Measurements from ENCODE around the gene ASB3.
"Not testable (repeated sequence)": the region's sequence is repeated elsewhere in the genome, so short reads cannot be mapped to it uniquely, and the experiment has no call there.

The ASB3 gene

DNA sequence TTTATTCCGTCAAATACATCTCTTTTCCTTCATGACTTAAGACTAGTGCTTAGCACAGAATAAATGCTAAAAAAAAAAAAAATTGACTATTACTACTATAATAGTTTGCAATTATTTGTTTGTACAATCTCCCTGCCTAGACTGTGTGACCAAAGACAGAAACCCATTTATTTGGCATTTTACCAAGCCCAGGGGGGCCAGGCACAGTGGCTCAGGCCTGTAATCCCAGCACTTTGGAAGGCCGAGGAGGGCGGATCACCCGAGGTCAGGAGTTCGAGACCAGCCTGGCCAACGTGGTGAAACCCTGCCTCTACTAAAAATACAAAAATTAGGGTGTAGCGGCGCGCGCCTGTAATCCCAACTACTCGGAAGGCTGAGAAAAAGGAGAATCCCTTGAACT lies 1.4 kb downstream of the ASB3 start:
- DNase-seq (ENCODE audit: low spot score), result no peak

DNA sequence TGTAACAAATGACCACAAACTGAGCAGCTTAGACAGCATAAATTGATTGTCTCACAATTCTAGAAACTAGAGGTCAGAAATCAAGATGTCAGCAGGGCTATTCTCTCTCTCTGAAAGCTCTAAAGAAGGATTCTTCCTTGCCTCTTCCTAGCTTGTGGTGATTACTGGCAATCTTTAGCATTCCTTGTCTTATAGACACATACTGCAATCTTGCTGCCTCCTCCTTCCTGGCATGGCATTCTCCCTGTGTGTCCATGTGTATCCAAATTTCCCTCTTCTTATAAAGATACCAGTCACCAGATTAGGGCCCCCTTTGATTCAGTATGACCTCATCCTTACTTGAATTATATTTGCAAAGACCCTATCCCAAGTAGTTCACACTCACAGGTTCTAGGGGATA lies 2.3 kb downstream of the ASB3 start:
- DNase-seq (ENCODE audit: low spot score), result no peak

DNA sequence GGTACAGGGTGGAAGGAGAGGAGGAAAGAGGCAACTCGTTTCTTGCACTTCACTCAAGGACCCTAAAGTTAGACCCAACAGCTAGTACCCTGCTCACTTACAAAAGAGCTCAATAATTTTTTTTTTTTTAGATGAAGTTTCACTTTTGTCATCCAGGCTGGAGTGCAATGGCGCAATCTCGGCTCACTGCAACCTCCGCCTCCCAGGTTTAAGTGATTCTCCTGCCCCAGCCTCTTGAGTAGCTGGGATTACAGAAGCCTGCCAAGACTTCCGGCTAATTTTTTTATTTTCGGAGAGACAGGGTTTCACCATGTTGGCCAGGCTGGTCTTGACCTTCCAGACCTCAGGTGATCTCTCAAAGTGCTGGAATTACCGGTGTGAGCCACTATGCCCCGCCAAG lies 4.1 kb downstream of the ASB3 start:
- DNase-seq (ENCODE audit: low spot score), result no peak

DNA sequence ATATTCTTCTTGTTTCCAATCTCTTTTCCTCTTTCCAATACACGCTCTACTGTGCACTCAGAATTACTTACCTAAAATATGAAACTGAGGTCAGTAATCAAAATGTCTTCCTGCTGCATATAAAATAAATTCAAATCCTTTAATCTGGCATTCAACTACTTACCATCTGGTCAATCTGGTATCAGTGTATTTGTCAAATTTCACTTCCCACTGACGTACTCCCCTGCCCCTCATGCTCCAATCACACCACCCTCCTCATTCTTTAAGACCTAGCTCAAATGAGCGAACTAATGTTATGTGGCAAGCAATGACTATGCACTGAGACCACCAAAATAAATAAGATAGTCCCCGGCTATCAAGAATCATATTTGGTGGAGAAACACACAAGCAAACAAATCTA lies 6.7 kb downstream of the ASB3 start:
- DNase-seq (ENCODE audit: low spot score), result no peak

DNA sequence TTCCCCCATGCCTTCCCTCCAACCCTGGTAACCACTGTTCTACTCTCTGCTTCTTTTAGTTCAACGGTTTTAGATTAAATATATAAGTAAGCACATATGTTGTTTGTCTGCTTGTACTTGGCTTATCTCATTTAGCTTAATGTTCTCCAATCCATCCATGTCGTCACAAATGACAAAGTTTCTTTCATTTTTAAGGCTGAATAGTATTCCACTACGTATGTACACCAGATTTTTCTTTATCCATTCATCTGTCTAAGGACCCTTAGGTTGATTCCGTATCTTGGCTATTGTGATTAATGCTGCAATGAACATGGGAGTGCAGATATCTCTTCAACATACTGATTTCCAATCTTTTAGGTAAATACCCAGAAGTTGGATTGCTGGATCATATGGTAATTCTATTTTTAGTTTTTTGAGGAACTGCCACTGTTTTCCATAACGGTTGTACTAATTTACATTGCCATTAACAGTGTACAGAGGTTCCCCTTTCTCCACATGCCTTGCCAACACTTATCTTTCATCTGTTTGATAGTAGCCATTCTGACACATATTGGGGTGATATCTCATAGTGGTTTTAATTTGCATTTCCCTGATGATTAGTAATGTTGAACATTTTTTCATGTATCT lies 8.1 kb downstream of the ASB3 start:
- no peak for DNase-seq (ENCODE audit: low spot score)

DNA sequence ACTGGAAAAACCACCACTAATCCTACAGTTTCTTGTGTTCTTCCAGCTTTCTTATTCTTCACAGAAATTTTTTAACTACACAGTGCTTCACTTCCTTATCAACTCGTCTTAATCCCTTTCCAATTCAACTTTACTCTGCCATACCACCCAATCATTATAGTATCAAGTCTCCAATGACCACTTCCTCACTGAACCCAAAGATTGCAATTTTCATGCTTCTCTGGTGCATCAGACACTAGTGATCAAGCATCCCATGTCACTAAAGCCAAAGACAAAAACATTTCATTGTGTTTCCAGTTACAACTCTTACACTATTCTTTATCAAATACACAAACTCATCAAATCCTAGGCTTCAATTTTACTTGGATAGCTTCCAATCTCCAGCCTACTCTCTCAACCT lies 9.6 kb downstream of the ASB3 start:
- no peak for DNase-seq (ENCODE audit: low spot score)

DNA sequence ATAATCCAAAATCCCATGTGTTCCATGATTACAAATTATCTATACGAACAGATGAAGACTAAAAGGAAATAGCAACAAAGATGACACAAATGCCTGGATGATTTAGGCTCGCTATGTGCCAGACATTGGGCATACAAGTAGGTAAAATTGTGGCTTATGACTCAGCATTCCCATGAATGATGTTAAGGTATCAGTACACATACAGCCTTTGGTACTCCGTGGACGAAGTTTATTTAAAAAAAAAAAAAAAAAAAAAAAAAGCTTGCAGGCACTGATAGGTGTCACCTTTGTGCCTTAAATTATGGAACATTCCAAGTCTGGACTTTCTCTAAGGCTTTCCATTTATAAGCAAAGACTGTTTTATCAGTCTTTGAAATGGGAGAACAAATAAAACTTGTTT lies 16.5 kb downstream of the ASB3 start:
- no peak for DNase-seq (ENCODE audit: low spot score)

DNA sequence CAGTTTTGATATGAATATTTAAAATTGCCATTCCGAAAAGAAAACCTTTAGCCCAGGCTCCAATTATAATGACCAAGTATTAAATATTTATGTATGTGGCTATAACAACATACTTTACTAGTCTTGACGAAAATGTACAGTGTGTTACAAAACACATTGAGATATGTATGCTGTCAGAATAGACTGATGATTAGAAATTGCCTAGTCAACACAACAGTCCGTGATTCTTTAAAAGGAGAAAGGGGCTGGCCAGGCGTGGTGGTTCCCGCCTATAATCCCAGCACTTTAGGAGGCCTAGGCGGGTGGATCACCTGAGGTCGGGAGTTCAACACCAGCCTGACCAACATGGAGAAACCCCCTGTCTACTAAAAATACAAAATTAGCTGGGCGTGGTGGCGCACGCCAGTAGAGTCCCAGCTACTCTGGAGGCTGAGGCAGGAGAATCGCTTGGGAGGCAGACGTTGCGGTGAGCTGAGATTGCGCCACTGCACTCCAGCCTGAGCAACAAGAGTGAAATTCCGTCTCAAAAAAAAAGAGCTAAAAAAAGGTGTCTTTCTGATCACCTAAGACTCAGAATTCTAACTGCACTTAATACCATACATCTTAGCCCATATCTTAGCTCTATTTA lies 17.3 kb downstream of the ASB3 start:
- no peak for DNase-seq (ENCODE audit: low spot score)

DNA sequence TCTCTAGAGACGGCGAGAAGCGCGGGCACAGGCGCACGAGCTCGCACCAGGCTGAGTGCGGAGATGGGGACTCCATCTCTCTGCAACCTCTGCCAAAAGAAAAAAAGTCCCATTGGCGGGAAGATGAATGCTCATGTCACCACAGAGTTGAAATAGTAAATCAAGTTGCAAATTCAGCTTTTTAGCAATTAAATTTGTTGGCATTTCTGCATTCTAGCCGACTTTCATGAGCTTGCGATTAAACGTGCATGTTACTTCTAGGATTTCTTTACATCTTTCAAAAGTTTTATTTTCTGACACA lies 18.6 kb downstream of the ASB3 start:
- no peak for DNase-seq (ENCODE audit: low spot score)

DNA sequence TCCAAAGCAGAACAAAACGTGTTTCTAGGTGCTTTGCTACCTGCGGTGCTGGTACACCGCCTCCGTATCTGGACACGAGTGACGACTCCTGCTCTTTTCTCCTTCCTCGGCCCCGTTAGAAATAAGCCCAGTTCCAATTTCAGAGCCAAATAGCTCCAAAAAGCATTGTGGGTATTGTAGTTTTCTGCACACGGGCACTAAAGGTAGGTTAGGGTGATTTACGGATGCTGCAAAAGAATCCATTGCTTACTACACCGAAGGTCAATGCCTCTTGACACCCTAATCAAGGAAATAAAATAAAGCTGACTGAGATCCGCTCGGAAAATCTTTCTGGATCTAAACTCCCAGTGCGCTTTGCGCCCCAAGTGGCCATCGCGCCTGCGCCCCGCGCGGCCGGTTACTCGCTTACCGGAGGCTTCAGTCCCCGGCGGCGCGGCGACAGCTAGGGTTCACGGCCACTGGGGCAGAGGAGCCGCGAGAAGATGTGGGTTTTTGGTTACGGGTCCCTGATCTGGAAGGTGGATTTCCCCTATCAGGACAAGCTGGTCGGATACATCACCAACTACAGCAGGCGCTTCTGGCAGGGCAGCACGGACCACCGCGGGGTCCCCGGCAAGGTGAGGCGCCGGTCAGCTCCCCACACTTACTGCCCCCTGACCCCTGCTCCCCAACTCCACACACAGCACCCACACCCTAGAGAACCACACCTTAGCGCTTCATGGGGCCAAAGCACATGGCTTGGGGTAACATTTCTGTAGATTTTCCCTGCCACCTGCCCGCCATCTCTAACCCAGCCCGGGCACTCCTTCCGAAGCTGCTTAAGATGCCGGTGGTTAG lies 19.1 kb downstream of the ASB3 start, which contains the start of gene CHAC2:
Gene CHAC2 (plus strand): TSS at position 400 of the 837 bp plus-strand sequence. CDS start 83 bp downstream, at position 483.
- peak; percentile 79 for DNase-seq (ENCODE audit: low spot score)

DNA sequence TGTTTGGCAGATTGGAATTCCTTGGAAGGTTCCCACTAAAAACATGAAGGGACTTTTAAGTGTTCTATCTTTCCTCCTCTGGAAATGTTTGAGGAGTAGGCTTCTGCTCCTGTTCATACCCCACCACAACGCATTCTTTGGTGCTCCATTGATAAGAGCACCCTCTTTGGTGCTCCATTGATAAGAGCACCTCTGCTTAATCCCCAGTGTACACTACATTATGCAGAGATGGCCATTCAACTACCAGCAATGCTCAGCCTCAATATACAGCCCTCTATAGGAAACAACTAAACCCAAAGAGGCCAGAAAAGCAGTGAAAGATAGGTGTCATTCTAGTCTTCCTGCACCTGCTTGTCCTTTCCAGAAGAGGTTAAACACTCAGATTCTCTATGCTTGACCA lies 21.0 kb downstream of the ASB3 start:
- no peak for DNase-seq (ENCODE audit: low spot score)

DNA sequence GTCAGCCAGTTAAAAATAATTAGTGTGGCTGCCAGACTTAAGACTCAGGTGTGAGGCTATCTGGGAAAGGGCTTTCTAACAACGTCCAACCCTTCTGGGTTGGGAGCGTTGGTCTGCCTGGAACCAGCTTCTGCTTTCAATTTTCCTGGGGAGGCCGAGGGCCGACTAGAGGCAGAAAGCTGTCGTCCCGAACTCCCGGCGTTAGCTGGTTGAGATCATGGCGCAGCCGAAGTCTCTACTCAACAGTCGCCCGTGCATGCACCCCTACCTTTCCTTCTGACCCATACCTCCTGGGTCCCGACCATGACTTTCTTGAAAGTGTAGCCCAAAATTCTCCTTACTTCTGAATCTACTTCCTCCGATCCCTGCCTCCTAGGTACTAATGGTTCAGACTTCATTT lies 29.5 kb downstream of the ASB3 start:
- DNase-seq (ENCODE audit: low spot score), result not testable (repeated sequence)

DNA sequence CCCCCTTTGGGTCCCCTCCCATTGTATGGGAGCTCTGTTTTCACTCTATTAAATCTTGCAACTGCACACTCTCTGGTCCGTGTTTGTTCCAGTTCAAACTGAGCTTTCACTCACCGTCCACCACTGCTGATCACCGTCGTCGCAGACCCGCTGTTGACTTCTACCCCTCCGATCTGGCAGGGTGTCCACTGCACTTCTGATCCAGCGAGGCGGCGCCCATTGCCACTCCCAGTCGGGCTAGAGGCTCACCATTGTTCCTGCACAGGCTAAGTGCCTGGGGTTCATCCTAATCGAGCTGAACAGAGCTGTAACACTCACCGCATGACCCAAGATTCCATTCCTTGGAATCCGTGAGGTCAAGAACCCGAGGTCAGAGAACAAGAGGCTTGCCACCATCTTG lies 30.1 kb downstream of the ASB3 start:
- no peak for DNase-seq (ENCODE audit: low spot score)

DNA sequence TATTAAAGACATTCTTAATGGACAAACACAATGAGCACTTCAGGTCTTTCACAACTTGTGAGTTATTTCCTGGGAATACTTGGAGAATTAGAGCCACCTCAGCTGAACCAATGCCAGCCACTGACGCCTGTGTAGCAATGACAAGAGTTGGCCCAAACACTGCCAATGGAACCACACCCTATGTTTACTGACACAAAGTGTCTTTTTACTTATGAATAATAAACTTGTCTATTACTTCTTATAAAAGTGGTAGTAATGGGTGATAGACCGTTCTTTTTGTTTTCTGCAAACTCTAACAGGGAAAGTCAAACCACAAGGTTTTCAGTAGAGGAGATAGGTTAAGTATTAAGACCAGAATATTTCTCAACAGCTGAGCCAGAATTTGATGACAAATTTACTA lies 31.6 kb downstream of the ASB3 start:
- DNase-seq (ENCODE audit: low spot score), result no peak

DNA sequence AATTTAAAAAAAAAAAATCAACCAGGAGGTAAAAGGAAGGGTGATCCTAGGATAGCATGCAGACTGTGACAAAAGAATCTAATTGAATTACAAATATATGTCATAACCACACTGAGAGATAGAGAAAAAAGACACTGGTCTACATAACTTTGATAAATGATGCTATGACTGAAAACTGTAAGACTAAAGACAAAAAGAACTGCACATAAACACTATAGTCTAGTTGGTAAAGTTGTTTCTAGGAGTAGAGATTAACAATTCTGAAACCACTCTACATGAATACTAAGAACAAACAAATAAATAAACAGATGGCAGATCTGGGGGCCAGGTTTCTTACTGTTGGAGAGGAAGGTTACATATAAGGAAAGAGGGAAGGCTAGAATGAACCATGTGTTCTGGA lies 33.7 kb downstream of the ASB3 start:
- no peak for DNase-seq (ENCODE audit: low spot score)

DNA sequence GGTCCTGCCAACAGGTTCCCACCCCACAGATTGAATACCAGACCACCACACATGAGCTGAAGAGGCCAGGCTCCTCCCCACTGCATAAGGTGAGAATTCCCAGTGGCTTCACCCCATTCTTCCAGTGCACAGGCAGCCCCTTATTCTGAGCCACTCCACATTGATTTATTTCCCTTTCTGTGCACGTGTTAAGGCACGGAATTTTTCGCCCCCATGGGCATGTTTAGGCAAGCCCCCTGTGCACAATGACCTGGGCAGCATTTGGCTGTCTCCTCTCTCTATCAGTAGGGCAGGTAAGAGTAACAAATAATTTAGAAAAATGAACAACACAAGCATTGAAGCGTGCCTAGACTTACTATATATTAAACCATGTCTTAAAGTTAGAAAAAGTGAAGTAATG lies 34.4 kb downstream of the ASB3 start:
- no peak for DNase-seq (ENCODE audit: low spot score)

DNA sequence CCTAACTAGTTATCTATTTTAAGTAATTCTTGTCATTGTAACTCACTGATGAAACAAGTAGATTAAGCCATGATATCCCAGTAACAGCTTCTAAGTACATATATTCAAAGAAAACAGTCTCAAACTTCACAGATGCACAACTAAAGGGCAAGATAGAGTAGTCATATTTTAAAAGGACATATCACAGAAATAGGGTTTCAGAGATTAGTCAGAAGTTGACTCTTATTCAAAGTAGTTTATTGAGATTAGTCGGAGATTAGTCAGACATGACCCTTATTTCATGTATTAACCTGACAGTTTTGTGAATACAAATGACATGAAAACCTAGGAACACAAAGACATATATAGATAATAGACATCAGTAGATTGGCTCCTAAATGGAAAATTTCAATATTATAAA lies 35.0 kb downstream of the ASB3 start:
- no peak for DNase-seq (ENCODE audit: low spot score)

DNA sequence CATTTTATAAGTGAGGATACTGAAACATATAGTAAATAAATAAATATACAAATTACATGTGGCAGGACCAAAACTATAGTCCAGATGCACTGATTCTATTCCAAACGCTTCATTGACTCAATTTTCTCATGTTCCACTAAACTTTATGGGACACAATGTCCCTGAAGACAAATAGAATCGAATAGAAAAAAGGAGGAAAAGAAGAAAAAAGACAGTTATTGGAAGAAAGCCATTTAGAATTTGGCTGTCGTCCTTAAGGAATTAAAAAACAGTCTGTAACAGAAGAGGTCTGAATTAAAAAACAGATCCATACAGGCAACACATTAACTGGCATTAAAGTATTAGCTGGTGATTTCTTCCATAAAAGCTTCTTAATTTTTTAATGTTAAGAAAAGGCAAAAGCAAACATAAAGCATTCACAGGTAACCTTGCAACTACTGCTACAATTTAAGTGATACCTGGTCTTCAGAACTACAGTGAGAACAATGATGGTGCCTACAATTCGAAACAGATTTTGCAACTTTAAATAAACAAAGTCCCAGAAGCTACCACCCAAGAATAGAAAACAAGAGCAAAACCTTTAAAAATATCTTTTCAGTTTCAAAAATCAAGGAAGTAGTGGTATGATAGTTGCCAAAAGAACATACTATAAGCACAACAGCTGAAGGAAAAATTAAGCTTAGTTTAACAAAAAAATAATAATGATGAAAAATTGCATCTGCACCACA lies 36.5 kb downstream of the ASB3 start:
- no peak for DNase-seq (ENCODE audit: low spot score)

DNA sequence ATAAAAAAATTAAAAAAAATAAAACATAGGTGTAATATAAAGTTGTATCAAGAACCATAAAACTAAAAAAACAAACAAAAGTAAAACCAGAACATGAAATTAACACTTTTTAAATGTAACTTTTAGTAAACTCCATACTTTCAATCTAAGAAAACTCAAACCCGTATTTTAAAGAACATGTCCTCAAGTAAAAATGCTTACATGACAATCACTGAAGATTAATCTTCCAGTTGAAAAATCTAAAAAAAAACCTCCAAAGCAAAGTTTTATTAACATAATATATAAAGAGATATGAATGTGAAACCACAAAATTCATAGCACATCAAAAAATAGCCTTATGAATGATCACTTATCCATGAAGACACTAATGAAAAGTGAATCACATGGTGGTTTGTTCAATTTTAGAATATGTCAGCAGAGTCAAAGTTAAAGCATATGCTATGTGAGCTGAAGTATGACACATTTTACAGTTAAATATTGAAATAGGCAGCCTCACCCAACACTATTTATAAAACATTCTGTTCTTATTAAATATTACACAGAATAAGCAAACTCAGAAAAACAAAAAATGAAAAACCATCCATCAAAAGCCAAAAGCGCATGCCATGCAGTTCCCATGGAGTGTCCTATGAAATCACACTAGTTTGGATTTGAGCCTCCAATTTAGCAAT lies 42.2 kb downstream of the ASB3 start:
- no peak for DNase-seq (ENCODE audit: low spot score)

DNA sequence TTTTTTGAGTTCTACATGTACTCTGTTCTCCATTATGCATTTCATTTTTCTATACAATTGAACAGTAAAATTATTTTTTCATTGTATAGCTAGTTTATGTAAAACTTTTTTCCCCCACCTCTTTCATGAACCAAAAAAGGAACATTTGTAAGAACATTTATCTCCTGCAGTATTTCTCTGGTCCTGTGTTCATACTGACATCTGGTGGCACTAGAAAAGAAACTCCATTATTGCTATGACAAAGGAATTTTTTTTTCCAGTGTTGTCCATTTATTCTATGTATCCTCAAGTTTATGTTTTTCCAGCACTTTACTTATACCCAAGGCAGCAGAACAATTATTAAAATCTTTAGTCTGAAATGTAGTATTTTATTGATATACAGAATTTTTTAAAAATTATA lies 46.6 kb downstream of the ASB3 start:
- DNase-seq (ENCODE audit: low spot score), result peak; percentile 10

DNA sequence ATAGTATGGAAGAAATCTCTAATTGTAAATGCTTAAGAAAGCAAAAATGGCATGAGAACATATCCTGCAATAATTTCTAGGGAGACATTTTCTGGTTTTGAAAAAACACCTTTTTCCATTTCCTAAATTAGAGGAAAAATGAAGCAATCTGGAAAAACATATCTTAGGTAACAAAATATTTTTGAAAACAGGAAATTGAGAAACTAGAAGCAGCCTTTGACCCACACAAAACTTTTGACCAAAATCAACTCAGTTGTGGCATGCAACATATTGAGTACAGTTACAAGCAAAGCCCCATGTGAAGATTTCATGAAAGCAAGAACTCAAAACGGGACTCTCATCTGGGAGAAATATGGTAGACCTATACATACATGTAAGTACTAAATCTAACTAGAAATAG lies 47.7 kb downstream of the ASB3 start:
- DNase-seq (ENCODE audit: low spot score), result no peak

DNA sequence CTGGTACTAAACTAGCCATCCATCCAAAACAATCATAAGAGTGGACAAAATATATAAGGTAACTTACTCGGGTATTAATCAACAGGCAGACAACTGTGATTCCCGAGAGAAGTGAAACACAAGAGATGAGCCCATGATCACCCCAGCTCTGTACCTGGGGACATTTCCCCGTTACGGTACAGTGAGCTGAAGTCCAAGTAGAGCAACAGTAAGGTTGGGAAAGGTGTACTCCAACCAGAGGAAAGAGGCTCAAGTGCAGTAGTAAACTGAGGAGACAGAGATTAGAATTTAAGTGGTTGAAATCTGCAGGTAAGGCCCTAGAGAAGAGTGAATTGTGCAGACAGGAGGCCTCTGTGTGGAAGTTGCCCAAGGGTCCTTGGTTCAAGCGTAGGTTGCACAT lies 49.7 kb downstream of the ASB3 start:
- no peak for DNase-seq (ENCODE audit: low spot score)

Measured in HuH-7 (cell line).